Fibroblast of gingiva (primary cell): Measurements from ENCODE around the gene TTC7B.

Source experiments
- DNase-seq: peaks from one replicate; pipeline ENCODE4 v3.0.0-alpha.2; 2011; ENCODE audit warnings: low read depth

The TTC7B gene

DNA sequence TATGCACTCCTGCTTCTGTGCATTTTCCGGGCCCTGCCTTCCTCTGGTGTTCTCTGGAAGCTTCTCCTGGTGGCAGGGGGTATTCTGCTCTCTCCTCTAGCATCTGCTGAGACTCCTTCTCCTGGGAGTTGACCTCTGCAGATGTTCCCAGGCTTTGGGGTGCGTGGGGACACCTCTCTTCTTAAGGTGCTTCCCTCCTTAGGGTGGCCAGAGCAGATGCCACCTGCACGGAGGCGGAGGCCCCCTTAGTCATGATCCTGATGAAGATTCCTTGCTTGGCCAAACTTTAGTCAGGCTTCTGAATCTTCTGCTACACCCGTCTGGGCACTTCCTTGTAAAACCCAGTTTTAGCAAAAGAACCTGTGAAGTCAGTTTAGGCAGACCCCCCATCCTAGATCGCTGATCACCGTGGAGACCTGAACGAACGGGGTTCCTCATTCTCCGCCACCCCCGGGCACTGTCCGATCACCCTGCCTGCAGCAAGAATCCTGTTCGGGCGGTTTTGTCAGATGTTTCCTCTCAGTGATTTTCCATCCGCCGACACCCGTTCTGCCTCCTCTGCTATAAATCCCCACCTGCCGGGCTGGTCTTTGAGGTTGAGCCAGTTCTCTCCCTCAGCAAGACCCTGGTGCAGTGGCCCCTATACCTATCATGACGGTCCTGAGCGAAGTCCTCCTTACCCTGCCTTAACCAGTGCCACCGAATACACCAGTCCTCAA lies 307.5 kb downstream of the TTC7B start:
- DNase-seq, result no peak

DNA sequence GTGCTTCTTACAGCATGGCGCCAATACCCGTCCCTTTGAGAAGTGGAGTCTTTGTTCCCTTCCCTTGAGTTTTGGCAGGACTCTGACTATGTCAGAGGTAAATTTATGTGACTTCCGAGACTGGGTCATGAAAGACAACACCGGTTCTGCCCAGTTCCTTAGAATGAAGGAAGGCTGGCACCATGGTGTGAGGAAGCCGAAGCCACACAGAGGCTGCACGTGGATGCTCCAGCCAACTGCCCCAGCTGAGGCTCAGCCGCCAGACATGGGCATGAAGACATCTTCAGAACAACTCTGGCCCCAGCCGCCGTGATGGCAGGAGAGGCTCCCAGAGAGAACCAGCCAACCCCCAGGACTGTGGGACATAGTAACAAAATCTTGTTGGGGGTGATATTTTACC lies 308.2 kb downstream of the TTC7B start:
- DNase-seq, result no peak

GRCh38 chr14:90507428-90507827 lies 308.8 kb downstream of the TTC7B start:
- DNase-seq, result no peak

DNA sequence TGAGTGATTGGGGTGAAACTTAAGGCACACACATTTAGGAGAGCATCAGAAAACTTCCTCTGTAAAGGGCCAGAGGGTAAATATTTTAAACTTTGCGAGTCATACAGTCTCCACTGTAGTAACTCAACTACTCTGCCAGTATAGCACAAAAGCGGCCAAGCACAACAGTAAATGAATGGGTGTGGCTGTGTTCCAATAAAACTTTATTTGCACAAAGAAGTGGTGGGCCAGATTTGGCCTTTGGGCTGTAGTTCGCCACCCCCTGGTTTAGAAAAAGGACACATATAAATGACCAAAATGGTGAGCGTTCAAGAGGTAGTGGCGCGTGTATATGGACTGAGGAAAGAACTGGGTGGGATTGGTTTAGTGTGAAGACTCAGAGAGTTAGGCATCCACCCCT lies 309.5 kb downstream of the TTC7B start:
- DNase-seq, result no peak

DNA sequence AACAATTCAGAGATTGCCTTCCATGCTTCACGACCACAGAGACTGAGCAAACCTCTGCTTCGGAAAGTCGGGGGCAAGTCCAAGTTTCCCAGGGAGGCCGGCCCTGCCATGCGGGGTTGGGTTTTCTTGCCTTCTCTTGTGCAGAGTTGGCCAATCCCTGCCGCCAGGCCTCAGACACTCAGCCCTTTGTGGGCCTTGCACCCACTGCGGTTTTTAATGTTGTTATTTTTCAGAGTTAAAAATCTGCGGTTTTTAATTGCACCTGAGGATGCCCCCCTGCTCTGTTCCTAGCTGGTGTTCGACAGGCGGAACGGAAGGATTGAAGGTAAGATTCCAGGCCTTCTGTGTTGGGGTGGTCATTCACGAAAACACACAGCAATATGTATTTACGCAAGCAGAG lies 310.7 kb downstream of the TTC7B start:
- no peak for DNase-seq

DNA sequence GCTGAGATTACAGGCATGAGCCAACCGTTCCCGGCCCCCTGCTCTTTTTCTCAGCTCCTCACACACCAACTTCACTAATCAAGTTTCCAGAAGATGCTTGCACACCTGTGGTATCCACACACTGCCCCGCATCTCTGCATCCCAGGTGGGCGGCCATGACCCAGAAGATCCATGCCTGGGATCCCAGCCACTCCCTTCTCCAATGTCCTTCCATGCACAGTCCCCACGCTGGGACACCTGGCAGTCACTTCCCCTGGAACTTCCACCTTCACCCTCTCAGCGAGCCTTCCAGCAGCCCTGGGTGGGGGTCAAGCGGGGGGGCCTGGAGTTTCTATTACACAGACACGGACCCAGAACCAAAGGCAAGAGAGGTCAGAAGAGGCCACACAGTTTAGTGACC lies 311.6 kb downstream of the TTC7B start:
- DNase-seq, result no peak

- no peak for DNase-seq
Measured at GRCh38 chr14:90503582-90503981, 312.6 kb downstream of the TTC7B start.

DNA sequence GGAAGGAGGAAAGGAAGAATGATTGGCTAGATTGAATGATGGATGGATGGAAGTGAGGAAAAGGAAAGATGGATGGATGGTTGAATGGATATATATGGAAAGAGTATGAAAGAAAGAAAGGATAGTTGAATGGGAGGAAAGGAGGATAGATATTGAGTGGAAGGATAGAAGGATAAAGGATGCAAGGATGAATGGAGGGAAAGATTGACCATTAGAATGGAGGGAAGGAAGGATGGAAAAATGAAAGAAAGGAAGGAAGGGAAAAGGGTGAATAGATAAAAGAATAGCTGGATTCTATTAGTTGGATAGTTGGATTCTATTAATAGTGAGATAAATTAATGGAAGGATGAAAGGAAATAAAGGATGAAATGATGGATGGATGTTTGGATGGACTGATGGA lies 313.5 kb downstream of the TTC7B start:
- DNase-seq, result no peak

GRCh38 chr14:90500665-90501370 lies 315.4 kb downstream of the TTC7B start:
- no peak for DNase-seq

DNA sequence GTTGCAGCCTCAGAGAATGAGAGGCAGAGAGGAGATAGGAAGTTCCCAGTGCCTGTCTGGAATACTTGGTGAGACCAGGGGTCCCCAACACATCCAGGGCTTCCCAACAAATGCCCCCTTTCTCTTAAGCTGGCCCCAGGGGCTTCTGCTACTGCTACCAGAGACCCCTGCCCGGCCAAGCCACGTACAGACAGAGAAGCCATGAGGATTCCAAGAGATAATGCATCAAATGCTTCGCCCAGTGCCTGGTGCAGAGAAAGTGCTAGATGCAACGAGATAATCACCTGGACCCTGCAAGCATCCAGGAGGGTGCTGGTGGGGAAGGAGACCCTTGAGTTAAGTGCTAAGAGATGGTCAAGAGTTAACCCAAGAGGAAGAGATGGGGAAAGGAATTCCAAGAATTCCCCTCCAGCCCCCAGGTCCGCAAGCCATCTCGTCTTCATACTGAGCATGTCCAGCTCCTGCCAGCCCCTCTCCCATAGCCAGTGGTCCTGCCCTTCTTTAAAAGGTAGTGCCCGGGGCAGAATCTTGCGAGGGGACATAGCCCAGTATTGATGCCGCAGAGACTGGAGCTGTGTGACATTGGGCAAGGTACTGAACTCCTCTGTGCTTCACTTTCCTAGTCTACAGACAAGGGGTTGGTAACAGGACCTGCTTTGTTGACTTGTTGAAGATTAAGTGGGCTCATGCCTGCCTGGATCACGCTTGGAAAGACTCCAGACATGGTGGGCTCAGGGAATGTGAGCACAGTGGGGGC lies 316.1 kb downstream of the TTC7B start:
- DNase-seq, result no peak

GRCh38 chr14:90499121-90499520 lies 317.1 kb downstream of the TTC7B start:
- no peak for DNase-seq

GRCh38 chr14:90498198-90498597 lies 318.0 kb downstream of the TTC7B start:
- no peak for DNase-seq

DNA sequence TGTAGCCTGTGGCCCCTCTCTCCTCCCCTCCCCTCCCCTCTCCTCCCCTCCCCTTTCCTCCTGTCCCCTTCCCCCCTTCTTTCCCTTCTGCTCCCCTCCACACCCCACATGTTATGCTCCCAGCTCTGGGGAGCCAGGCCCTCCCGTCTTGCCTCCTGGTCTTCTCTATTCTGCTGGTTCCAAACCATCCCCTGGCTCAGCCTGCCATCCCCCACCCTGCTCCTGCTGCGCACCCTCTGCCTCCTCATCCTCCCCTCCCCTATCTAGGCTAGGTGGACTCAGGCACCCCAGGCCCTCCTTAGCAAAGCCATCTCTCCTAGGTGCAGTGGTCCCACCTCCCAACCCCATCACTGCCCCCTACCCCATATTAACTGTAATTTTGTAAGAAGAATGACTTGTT lies 319.9 kb downstream of the TTC7B start:
- DNase-seq, result no peak

- peak; percentile 30 for DNase-seq
Measured at GRCh38 chr14:90495357-90496276, 320.6 kb downstream of the TTC7B start.

GRCh38 chr14:90491911-90492531 lies 324.2 kb downstream of the TTC7B start:
- DNase-seq, result no peak

DNA sequence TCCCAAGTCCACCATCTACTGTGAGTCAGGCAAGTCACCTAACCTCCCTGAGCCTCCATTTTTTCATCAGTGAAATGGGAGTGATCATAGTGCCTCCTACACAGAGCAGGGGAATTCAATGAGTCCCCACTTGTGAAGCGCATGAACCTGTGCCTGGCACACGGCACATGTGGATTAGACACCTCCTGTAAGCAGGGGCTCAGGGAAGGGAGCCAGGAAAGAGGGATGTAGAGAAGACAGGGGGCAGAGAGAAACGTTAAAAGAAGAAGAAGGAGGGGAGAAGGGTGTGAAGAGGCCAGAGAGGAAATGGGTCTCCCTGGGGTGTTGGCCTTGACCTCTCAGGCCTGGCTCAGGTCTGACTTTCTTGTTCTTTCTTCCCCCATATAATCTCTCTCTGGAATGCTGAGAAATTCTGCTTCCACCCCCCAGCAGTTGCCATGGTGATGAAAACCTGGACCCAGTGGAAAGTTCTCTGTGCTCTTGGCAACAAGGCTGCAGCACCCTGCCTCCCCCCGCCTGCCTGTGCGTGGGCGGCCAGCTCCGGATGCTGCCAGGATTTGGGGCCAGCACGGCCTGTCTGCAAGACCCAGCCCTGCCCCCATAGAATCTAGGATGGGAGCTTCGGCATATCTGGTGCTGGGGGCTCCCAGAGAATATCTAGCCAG lies 324.9 kb downstream of the TTC7B start:
- peak; percentile 13 for DNase-seq

DNA sequence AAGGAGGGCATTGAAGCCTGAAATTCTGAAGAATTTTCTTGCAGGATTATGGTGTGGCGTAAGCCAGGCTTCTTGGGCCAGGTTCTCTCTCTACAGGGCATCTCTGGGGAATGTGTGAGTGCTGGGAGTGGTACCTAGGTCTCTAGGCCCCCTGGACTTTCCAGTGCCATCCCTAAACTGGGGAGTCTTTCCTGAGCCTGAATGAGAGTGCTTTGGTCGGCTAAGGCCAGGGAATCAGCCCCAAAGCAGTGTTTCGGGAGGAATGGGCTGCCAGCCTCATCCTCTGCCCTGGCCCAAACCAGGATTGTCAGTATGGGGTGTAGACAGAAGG lies 325.5 kb downstream of the TTC7B start:
- DNase-seq, result no peak

DNA sequence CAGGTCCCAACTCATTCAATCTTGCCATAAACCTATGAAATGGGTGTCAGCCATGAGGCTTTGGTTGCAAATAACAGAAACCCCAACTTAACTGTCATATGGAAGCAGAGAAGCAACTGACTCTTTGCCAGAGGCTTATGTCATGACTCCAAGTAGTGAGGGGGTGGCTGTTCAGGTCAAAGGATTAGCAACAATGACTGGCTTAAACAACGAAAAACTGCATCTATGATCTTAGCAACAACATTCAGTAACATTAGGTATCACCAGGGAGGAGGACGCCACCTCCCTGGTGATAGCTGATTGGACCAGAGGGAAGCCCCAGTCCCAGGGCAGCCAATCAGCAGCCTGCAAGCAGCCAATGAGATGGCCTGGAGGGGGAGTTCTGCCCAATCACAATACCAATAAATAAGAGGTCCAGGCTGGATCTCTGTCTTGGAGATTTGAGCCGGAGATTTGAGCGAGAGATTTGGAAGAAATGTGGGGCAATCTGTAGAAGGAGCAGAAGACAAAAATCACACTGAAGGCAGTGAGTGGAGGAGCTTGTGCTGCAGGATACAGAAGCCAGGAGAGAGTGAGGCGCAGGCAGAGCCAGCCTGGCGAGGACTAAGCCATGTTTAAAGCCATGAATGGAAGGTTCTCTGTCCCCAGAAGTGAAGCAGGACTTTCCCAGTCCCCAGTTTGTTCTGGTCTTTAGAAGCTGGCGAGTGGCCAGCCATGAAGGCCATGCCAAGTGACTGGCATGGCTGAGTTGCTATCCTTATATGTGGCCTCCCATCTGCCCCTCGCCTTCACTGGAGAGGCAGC lies 326.1 kb downstream of the TTC7B start:
- DNase-seq, result no peak

- DNase-seq, result no peak
Measured at GRCh38 chr14:90489306-90489705, 326.9 kb downstream of the TTC7B start.

- no peak for DNase-seq
Measured at GRCh38 chr14:90488256-90488655, 328.0 kb downstream of the TTC7B start.
